OCI-LY1 (cell line): ENCODE results near the gene APBA3.

ENCODE experiments used
- EZH2 ChIP-seq: fragments of 200-600 bp; sonication (generic), shearing (Covaris generic); IDR thresholded peaks from 2 replicates; pipeline ENCODE4 v1.8.0; 2017; ENCODE audit warnings: borderline replicate concordance, mixed run types, mild to moderate bottlenecking, antibody characterized with exemption, low read length, moderate library complexity, mixed read lengths
- TF ChIP-seq, protein P1 (sequence below): fragments of 200-600 bp; sonication (generic), shearing (Covaris generic); IDR thresholded peaks from 2 replicates; pipeline ENCODE4 v1.5.1; 2017; ENCODE audit warnings: mild to moderate bottlenecking, antibody characterized with exemption, low read length, moderate library complexity, mixed read lengths

DNA sequence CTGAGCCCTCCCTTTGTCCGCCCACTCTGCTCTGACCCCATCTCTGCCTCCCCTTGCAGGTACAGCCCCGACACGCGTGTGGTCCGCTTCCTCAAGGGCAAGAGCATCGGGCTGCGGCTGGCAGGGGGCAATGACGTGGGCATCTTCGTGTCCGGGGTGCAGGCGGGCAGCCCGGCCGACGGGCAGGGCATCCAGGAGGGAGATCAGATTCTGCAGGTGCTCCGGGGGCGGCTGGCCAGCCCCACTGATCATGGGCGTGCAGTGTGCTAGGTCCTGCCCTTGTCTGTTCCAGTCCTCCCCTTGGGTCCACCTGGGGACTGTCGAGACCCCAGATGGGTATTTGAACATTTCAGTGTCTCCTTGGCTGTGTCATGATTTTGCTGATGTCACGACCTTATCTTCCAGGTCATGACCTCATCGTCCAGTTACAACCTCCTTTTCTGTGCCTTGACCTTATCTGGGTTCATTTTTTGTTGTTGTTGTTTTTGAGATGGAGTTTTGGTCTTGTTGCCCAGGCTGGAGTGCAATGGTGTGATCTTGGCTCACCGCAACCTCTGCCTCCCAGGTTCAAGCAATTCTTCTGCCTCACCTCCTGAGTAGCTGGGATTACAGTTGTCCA is 25.3 kb downstream of the APBA3 start:
- TF ChIP-seq, protein P1, sequence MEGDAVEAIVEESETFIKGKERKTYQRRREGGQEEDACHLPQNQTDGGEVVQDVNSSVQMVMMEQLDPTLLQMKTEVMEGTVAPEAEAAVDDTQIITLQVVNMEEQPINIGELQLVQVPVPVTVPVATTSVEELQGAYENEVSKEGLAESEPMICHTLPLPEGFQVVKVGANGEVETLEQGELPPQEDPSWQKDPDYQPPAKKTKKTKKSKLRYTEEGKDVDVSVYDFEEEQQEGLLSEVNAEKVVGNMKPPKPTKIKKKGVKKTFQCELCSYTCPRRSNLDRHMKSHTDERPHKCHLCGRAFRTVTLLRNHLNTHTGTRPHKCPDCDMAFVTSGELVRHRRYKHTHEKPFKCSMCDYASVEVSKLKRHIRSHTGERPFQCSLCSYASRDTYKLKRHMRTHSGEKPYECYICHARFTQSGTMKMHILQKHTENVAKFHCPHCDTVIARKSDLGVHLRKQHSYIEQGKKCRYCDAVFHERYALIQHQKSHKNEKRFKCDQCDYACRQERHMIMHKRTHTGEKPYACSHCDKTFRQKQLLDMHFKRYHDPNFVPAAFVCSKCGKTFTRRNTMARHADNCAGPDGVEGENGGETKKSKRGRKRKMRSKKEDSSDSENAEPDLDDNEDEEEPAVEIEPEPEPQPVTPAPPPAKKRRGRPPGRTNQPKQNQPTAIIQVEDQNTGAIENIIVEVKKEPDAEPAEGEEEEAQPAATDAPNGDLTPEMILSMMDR, result no peak
- TF ChIP-seq EZH2, result no peak
